ENCODE data around the gene HSF4.

GRCh38 chr16:67146523-67147357 is 17.8 kb upstream of the HSF4 start:
- TF ChIP-seq CTCF (IDR thresholded peaks at IDR 0.05): no peak
- TF ChIP-seq POLR2A (IDR thresholded peaks at IDR 0.05): no peak
